MM.1S (cell line): Measurements from ENCODE around the gene IQCN.

Source experiments
- DNase-seq: peaks from one replicate; pipeline ENCODE4 v3.0.0-alpha.2; 2015
- H2AFZ ChIP-seq: fragments of 300-600 bp; sonication (generic); 2 replicates; pipeline ENCODE4 v1.6.0; 2016; ENCODE audit warnings: antibody characterized with exemption, low read length
- H3F3A ChIP-seq: fragments of 300-600 bp; sonication (generic); 2 replicates; pipeline ENCODE4 v1.6.1; 2016; ENCODE audit warnings: mild to moderate bottlenecking, antibody characterized with exemption, low read length, moderate library complexity, mixed read lengths; ENCODE audit not compliant: insufficient read depth
- H3K27ac ChIP-seq: fragments of 300-600 bp; sonication (generic); 2 replicates; pipeline ENCODE4 v1.5.1; 2016; ENCODE audit warnings: mild to moderate bottlenecking, low read length
- H3K27me3 ChIP-seq: fragments of 300-600 bp; sonication (generic); replicated peaks from 2 replicates; pipeline ENCODE4 v1.6.0; 2016; ENCODE audit warnings: low read length; ENCODE audit not compliant: insufficient read depth
- H3K36me3 ChIP-seq: fragments of 300-600 bp; sonication (generic); replicated peaks from 2 replicates; pipeline ENCODE4 v1.6.1; 2016; ENCODE audit warnings: mild to moderate bottlenecking, low read length, mixed read lengths; ENCODE audit not compliant: insufficient read depth
- H3K4me1 ChIP-seq: fragments of 300-600 bp; sonication (generic); 2 replicates; pipeline ENCODE4 v1.6.1; 2016; ENCODE audit warnings: low read length, mixed read lengths
- H3K4me2 ChIP-seq: fragments of 300-600 bp; sonication (generic); 2 replicates; pipeline ENCODE4 v1.6.0; 2016; ENCODE audit warnings: low read depth, low read length
- H3K4me3 ChIP-seq: fragments of 300-600 bp; sonication (generic); 2 replicates; pipeline ENCODE4 v1.5.1; 2016; ENCODE audit warnings: low read length, mixed read lengths
- H3K79me2 ChIP-seq: fragments of 300-600 bp; sonication (generic); 2 replicates; pipeline ENCODE4 v1.6.1; 2016; ENCODE audit warnings: mixed run types, low read length, mixed read lengths
- H3K9ac ChIP-seq: fragments of 300-600 bp; sonication (generic); 2 replicates; pipeline ENCODE4 v1.6.1; 2016; ENCODE audit warnings: low read length, mixed read lengths
- H3K9me2 ChIP-seq: fragments of 300-600 bp; sonication (generic); replicated peaks from 2 replicates; pipeline ENCODE4 v1.6.1; 2016; ENCODE audit warnings: mild to moderate bottlenecking, low read length, mixed read lengths; ENCODE audit not compliant: insufficient read depth
- H3K9me3 ChIP-seq: fragments of 300-600 bp; sonication (generic); replicated peaks from 2 replicates; pipeline ENCODE4 v1.6.1; 2016; ENCODE audit warnings: mild to moderate bottlenecking, low read length, mixed read lengths; ENCODE audit not compliant: insufficient read depth
- H4K20me1 ChIP-seq: fragments of 300-600 bp; sonication (generic); 2 replicates; pipeline ENCODE4 v1.6.1; 2016; ENCODE audit warnings: mild to moderate bottlenecking, low read length, moderate library complexity, mixed read lengths; ENCODE audit not compliant: insufficient read depth
- CTCF ChIP-seq: fragments of 300-600 bp; sonication (generic); IDR thresholded peaks from 2 replicates; pipeline ENCODE4 v1.5.1; 2016; ENCODE audit warnings: antibody characterized with exemption, low read length, mixed read lengths
- EZH2 ChIP-seq: fragments of 300-600 bp; sonication (generic); optimal IDR thresholded peaks from 2 replicates; pipeline ENCODE3; 2017; ENCODE audit warnings: low read depth, mild to moderate bottlenecking, antibody characterized with exemption, low read length, mixed read lengths
- EZH2phosphoT487 ChIP-seq: fragments of 300-600 bp; sonication (generic); IDR thresholded peaks from 2 replicates; pipeline ENCODE4 v1.6.1; 2018; ENCODE audit warnings: antibody characterized with exemption, low read length

IQCN gene

GRCh38 chr19:18300930-18301717, 26.9 kb upstream of the IQCN start:
- 0 out of 2 replicates have a peak, but pooled peaks cover 5% of the 10 kb centered on the region for H3K27me3 ChIP-seq
- no peak overlapping the region for H3K9ac ChIP-seq
- peaks cover 16% of the 10 kb centered on the region for H3K79me2 ChIP-seq
- DNase-seq, result no peak
- H3K27ac ChIP-seq, result no peak overlapping the region
- H3K9me2 ChIP-seq, result no peaks in the 10 kb centered on the region
- H3K4me2 ChIP-seq, result no peak overlapping the region
- TF ChIP-seq CTCF, result no peak
- TF ChIP-seq EZH2phosphoT487, result no peak
- TF ChIP-seq EZH2, result no peak
- no peak overlapping the region for H2AFZ ChIP-seq
- H3K4me3 ChIP-seq, result no peak overlapping the region
- H4K20me1 ChIP-seq, result no peaks in the 10 kb centered on the region
- no peaks in the 10 kb centered on the region for H3K9me3 ChIP-seq
- peaks cover 11% of the 10 kb centered on the region for H3K4me1 ChIP-seq
- peaks cover 29% of the 10 kb centered on the region for H3F3A ChIP-seq
- no peaks in the 10 kb centered on the region for H3K36me3 ChIP-seq

GRCh38 chr19:18299654-18300053, 25.4 kb upstream of the IQCN start:
- TF ChIP-seq EZH2 (no peak), CTCF (no peak), EZH2phosphoT487 (no peak)
- no peak overlapping the region for H3K4me2 ChIP-seq
- no peak for DNase-seq
- H4K20me1 ChIP-seq, result no peaks in the 10 kb centered on the region
- no peak overlapping the region for H3K9ac ChIP-seq
- H3F3A ChIP-seq, result peaks cover 15% of the 10 kb centered on the region
- H3K27me3 ChIP-seq, result 0 out of 2 replicates have a peak, but pooled peaks cover 5% of the 10 kb centered on the region
- no peaks in the 10 kb centered on the region for H3K36me3 ChIP-seq
- 0 out of 2 replicates have a peak, but pooled peaks cover 2% of the 10 kb centered on the region for H3K4me1 ChIP-seq
- peaks cover 7% of the 10 kb centered on the region for H3K79me2 ChIP-seq
- H3K9me3 ChIP-seq, result no peaks in the 10 kb centered on the region
- no peak overlapping the region for H2AFZ ChIP-seq
- no peaks in the 10 kb centered on the region for H3K9me2 ChIP-seq
- H3K4me3 ChIP-seq, result no peak overlapping the region
- no peak overlapping the region for H3K27ac ChIP-seq

GRCh38 chr19:18298601-18299000, 24.3 kb upstream of the IQCN start:
- H3K9me3 ChIP-seq, result no peaks in the 10 kb centered on the region
- no peaks in the 10 kb centered on the region for H4K20me1 ChIP-seq
- H3K36me3 ChIP-seq, result no peaks in the 10 kb centered on the region
- H3K9me2 ChIP-seq, result no peaks in the 10 kb centered on the region
- H3K27me3 ChIP-seq, result peaks cover 11% of the 10 kb centered on the region
- H3K4me3 ChIP-seq, result no peak overlapping the region
- TF ChIP-seq EZH2phosphoT487, result no peak
- no peak for TF ChIP-seq EZH2
- TF ChIP-seq CTCF, result no peak
- H3K9ac ChIP-seq, result no peak overlapping the region
- H3K27ac ChIP-seq, result no peak overlapping the region
- no peak overlapping the region for H3K4me2 ChIP-seq
- peaks cover 7% of the 10 kb centered on the region; the same call in 1 of the 2 replicates for H3K4me1 ChIP-seq
- no peaks in the 10 kb centered on the region for H3K79me2 ChIP-seq
- H2AFZ ChIP-seq, result no peak overlapping the region
- DNase-seq, result no peak
- H3F3A ChIP-seq, result peaks cover 4% of the 10 kb centered on the region
